Activated CD4-positive, alpha-beta T cell treated with anti-CD3 and anti-CD28 coated beads, Interleukin-2, amount 10 ng/mL, durations not matched to agents 24 days and 14 days (primary cell): Measurements from ENCODE around the gene PRXL2A. TPM values are rescaled to one million over a fixed set of nuclear protein-coding genes. Genes with fewer than 3 reads are reported as not detected.

Experiments used
- DNase-seq: peaks from one replicate; pipeline ENCODE4 v3.0.0; 2022
- H3K27ac Mint-ChIP-seq: one replicate; pipeline ENCODE4 v1.8.0; 2022; ENCODE audit warnings: mild to moderate bottlenecking, mixed read lengths
- H3K27me3 Mint-ChIP-seq: one replicate; pipeline ENCODE4 v1.8.0; 2022; ENCODE audit warnings: mixed read lengths
- H3K36me3 Mint-ChIP-seq: one replicate; pipeline ENCODE4 v1.8.0; 2022; ENCODE audit warnings: low read depth, mild to moderate bottlenecking, mixed read lengths
- H3K4me1 Mint-ChIP-seq: one replicate; pipeline ENCODE4 v1.8.0; 2021; ENCODE audit warnings: mixed read lengths
- H3K4me3 Mint-ChIP-seq: one replicate; pipeline ENCODE4 v1.8.0; 2022; ENCODE audit warnings: mild to moderate bottlenecking, moderate library complexity, mixed read lengths
- H3K9me3 Mint-ChIP-seq: one replicate; pipeline ENCODE4 v1.8.0; 2021; ENCODE audit warnings: mixed read lengths
- intact Hi-C: fragments of 100-400 bp; cut with micrococcal nuclease; formaldehyde crosslinking; loops from one replicate; pipeline ENCODE4 v1.15.1; 2023
- total RNA-seq: library from RNA; stranded (reverse); gene quantifications from 2 replicates; pipeline ENCODE4 v1.2.3, GENCODE V29; 2022

Gene PRXL2A
- total RNA-seq, 1 donor from 2014 or later: 16.4 TPM

- Mint-ChIP-seq H3K27ac (no peak overlapping the region), H3K9me3 (no peaks in the 10 kb centered on the region), H3K4me3 (no peak overlapping the region), H3K4me1 (no peaks in the 10 kb centered on the region), H3K36me3 (no peaks in the 10 kb centered on the region), H3K27me3 (peaks cover 11% of the 10 kb centered on the region)
- DNase-seq: no peak
- intact Hi-C loops: no loop called here
Observed at GRCh38 chr10:80400136-80400804, 8.1 kb upstream of the PRXL2A start.

DNA sequence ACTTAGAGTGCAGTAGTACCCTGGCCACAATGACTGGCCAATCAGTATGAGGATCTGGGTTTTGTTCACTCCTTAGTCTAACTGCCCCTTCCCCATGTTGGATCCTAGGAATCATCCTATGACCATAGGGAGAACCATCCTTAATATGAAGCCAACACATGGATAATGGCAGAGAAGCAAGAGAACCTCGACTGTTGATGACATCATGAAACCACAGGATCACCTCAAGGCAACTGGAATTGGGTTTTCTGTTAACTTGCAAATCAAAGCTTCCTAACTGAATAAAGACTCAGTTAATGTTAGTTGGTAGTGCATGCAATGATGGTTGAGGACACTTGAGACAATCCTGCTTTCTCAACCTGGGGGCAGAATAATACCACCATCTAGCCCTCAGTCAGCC is 3.3 kb upstream of the PRXL2A start:
- DNase-seq: no peak
- no peak overlapping the region for H3K27ac Mint-ChIP-seq
- H3K4me3 Mint-ChIP-seq: no peak overlapping the region
- intact Hi-C loops: no loop called here
- H3K4me1 Mint-ChIP-seq: peaks cover 11% of the 10 kb centered on the region
- H3K36me3 Mint-ChIP-seq: peaks cover 4% of the 10 kb centered on the region
- H3K27me3 Mint-ChIP-seq: peaks cover 27% of the 10 kb centered on the region
- no peaks in the 10 kb centered on the region for H3K9me3 Mint-ChIP-seq

DNA sequence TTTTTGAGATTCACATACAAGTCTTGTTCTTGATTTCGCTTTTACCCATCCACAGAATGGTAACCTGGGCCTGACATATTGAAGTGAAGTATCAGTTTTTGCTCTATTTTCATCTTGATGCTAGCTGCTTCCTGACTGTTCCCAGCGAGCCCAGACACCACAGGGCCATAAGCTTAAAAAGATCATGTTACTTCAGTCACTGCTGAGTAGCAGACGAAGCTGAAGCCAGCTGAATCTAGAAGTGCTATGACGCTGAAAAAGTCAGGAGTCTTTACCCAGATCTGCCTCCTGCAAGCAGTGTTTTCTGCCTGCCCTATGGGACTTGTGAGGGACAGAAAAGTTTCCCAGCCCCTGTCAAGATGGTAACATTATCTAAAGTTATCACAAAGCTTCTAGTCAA is 2.7 kb upstream of the PRXL2A start:
- no peak overlapping the region for H3K4me3 Mint-ChIP-seq
- H3K36me3 Mint-ChIP-seq: peaks cover 4% of the 10 kb centered on the region
- intact Hi-C loops: no loop called here
- peaks cover 27% of the 10 kb centered on the region for H3K27me3 Mint-ChIP-seq
- no peaks in the 10 kb centered on the region for H3K9me3 Mint-ChIP-seq
- peaks cover 13% of the 10 kb centered on the region for H3K4me1 Mint-ChIP-seq
- DNase-seq: no peak
- no peak overlapping the region for H3K27ac Mint-ChIP-seq

GRCh38 chr10:80406204-80406603 is 2.1 kb upstream of the PRXL2A start:
- no peaks in the 10 kb centered on the region for H3K9me3 Mint-ChIP-seq
- peaks cover 4% of the 10 kb centered on the region for H3K36me3 Mint-ChIP-seq
- intact Hi-C loops: no loop called here
- no peak for DNase-seq
- no peak overlapping the region for H3K27ac Mint-ChIP-seq
- peaks cover 27% of the 10 kb centered on the region for H3K27me3 Mint-ChIP-seq
- H3K4me3 Mint-ChIP-seq: no peak overlapping the region
- H3K4me1 Mint-ChIP-seq: peaks cover 17% of the 10 kb centered on the region

DNA sequence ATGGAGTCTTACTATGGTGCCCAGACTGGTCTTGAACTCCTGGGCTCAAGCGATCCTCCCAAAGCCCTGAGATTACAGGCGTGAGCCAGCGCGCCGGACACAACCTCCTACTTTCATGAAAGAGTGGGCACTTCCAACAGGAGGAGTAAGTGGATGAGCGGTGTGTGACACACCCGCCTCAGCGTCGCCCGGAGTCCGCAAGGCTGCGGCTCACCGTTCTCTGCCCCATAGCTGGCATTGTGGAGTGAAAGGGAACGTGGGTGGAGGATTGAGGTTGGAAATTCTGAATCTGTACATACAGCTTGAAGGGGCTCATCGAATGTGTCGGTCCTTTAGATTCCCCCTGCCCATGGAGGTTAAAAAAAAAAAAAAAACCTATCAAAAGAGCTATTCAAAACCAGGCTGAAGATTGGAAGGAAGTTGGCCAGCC is 524 bp upstream of the PRXL2A start:
- peaks cover 25% of the 10 kb centered on the region for H3K4me1 Mint-ChIP-seq
- peak; percentile 73 for DNase-seq
- H3K27me3 Mint-ChIP-seq: peaks cover 27% of the 10 kb centered on the region
- intact Hi-C loops: loop anchor here (1.0 to 2.0 kb wide), 3 partner anchors 35 to 97 kb away; no protein-coding TSS in a partner anchor
- peak overlapping the region; percentile 96 for H3K27ac Mint-ChIP-seq
- peak overlapping the region; percentile 90 for H3K4me3 Mint-ChIP-seq
- H3K9me3 Mint-ChIP-seq: no peaks in the 10 kb centered on the region
- H3K36me3 Mint-ChIP-seq: peaks cover 4% of the 10 kb centered on the region

DNA sequence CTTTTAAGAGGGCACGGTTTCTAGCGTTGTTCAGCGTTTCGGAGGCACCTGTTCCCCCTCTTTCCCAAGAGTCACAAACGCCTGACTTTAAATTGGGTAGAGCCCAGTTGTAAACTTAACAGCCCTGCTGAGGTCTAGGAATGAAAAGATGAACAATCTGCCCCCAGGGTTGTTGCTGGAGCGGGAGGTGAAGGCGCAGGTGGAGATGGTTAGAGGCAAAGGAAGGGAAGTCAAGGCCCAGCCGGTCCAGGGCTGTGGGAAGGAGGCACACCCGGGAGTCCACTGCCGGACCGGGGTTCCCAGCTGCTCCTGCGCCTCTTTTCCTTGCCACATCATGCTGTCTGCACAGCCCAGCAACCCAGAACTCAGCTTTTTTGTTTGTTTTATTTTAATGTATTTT is 770 bp downstream of the PRXL2A start:
- H3K9me3 Mint-ChIP-seq: no peaks in the 10 kb centered on the region
- peak overlapping the region; percentile 7 for H3K27ac Mint-ChIP-seq
- intact Hi-C loops: loop anchor here (2.0 kb wide), 2 partner anchors 34 to 64 kb away; no protein-coding TSS in a partner anchor
- H3K4me1 Mint-ChIP-seq: peaks cover 31% of the 10 kb centered on the region
- no peak for DNase-seq
- peak overlapping the region; percentile 90 for H3K4me3 Mint-ChIP-seq
- peaks cover 27% of the 10 kb centered on the region for H3K27me3 Mint-ChIP-seq
- peaks cover 4% of the 10 kb centered on the region for H3K36me3 Mint-ChIP-seq

DNA sequence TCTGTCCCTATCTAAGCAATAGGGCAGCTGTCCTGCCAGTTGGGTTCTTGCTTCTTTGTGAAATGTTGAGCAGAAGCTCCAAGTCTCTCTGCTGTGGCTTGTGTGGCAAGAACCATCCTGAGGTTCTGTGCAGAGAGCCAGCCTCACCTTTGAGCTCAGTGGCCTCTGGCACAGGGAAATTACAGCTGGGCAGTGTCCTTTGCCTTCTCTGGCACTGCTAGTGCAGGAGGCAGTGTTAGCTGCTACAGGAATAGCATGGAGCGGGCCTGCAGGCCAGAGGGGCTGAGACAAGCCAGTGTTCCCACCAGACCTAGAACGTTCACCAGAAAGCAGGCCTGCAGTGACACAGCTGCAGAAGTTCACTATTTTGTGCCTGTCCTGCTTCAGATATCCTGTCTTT is 1.8 kb downstream of the PRXL2A start:
- Mint-ChIP-seq H3K27me3 (peaks cover 23% of the 10 kb centered on the region), H3K4me3 (peak overlapping the region; percentile 24), H3K27ac (no peak overlapping the region), H3K36me3 (peaks cover 4% of the 10 kb centered on the region), H3K9me3 (no peaks in the 10 kb centered on the region), H3K4me1 (peaks cover 31% of the 10 kb centered on the region)
- intact Hi-C loops: no loop called here
- DNase-seq: no peak

- intact Hi-C loops: no loop called here
- H3K27me3 Mint-ChIP-seq: peaks cover 18% of the 10 kb centered on the region
- peaks cover 4% of the 10 kb centered on the region for H3K36me3 Mint-ChIP-seq
- no peaks in the 10 kb centered on the region for H3K9me3 Mint-ChIP-seq
- H3K4me1 Mint-ChIP-seq: peaks cover 31% of the 10 kb centered on the region
- no peak overlapping the region for H3K4me3 Mint-ChIP-seq
- DNase-seq: no peak
- H3K27ac Mint-ChIP-seq: peak overlapping the region; percentile 10
Observed at GRCh38 chr10:80410578-80411145, 2.3 kb downstream of the PRXL2A start.

DNA sequence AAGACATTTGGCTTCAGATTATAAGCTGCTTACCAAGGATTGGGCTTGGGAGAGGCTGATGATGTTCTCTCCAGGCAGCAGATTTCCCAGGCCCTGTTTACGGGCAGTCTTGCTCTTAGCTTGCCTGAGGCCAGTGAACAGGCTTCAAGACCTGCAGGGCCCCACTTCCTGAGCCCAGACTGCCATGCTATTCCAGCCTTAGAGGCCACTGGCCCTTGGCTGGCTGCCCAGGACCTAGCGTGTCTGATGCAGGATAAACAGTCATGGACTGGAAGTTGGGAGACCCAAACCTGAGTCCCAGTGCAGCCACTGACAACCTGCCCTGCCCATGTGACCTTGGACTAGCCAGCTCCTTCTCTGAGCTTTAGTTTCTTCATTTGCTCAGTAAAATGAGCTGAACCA is 2.9 kb downstream of the PRXL2A start:
- no peak for DNase-seq
- H3K9me3 Mint-ChIP-seq: no peaks in the 10 kb centered on the region
- no peak overlapping the region for H3K4me3 Mint-ChIP-seq
- H3K36me3 Mint-ChIP-seq: peaks cover 4% of the 10 kb centered on the region
- peaks cover 15% of the 10 kb centered on the region for H3K27me3 Mint-ChIP-seq
- no peak overlapping the region for H3K27ac Mint-ChIP-seq
- peaks cover 33% of the 10 kb centered on the region for H3K4me1 Mint-ChIP-seq
- intact Hi-C loops: no loop called here

- DNase-seq: no peak
- intact Hi-C loops: no loop called here
- Mint-ChIP-seq H3K4me3 (no peak overlapping the region), H3K36me3 (peaks cover 4% of the 10 kb centered on the region), H3K27me3 (peaks cover 12% of the 10 kb centered on the region), H3K27ac (no peak overlapping the region), H3K4me1 (peaks cover 33% of the 10 kb centered on the region), H3K9me3 (no peaks in the 10 kb centered on the region)
Observed at GRCh38 chr10:80411681-80412220, 3.4 kb downstream of the PRXL2A start.

DNA sequence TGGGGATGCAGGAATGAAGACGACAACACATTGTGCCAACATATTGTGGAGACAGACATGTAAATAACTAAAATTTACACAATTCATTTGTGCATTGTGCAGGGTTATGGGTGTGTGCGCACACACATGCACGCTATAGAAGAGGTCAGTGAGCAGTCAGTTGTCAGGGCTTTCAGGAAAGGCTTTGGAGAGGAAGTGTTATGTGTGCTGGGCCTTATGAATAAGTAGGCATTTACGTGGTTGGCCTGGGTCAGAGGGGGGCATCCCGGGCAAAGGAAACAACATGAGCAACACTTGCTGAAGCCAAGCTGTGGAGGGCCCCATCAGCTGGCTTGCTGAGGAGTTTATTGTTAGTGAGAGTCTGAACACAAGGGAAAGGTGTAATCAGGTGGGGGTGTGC is 4.1 kb downstream of the PRXL2A start:
- Mint-ChIP-seq H3K4me1 (peaks cover 32% of the 10 kb centered on the region), H3K9me3 (no peaks in the 10 kb centered on the region), H3K36me3 (peaks cover 4% of the 10 kb centered on the region), H3K27me3 (peaks cover 9% of the 10 kb centered on the region), H3K4me3 (no peak overlapping the region), H3K27ac (no peak overlapping the region)
- no peak for DNase-seq
- intact Hi-C loops: no loop called here

- DNase-seq: no peak
- intact Hi-C loops: no loop called here
- H3K27me3 Mint-ChIP-seq: peaks cover 3% of the 10 kb centered on the region
- no peak overlapping the region for H3K4me3 Mint-ChIP-seq
- H3K27ac Mint-ChIP-seq: peak overlapping the region; percentile 22
- no peaks in the 10 kb centered on the region for H3K36me3 Mint-ChIP-seq
- H3K9me3 Mint-ChIP-seq: no peaks in the 10 kb centered on the region
- peaks cover 26% of the 10 kb centered on the region for H3K4me1 Mint-ChIP-seq
Observed at GRCh38 chr10:80413271-80413996, 5.1 kb downstream of the PRXL2A start.

- Mint-ChIP-seq H3K36me3 (no peaks in the 10 kb centered on the region), H3K27me3 (peaks cover 3% of the 10 kb centered on the region), H3K9me3 (no peaks in the 10 kb centered on the region), H3K4me3 (no peak overlapping the region), H3K4me1 (peaks cover 22% of the 10 kb centered on the region), H3K27ac (no peak overlapping the region)
- intact Hi-C loops: no loop called here
- no peak for DNase-seq
Observed at GRCh38 chr10:80414142-80414895, 6.0 kb downstream of the PRXL2A start.
